A673 (cell line): ENCODE data around the gene SMAD3.

Experiments used
- CTCF ChIP-seq: fragments of 300-800, 200-600 bp; sonication (generic); conservative IDR thresholded peaks from 2 replicates; pipeline ENCODE4 v1.5.1; 2017; ENCODE audit warnings: low read depth, mild to moderate bottlenecking, antibody characterized with exemption, low read length, moderate library complexity, mixed read lengths
- EZH2 ChIP-seq: fragments of 200-600 bp; sonication (generic); IDR thresholded peaks from 2 replicates; pipeline ENCODE4 v1.6.1; 2017; ENCODE audit warnings: borderline replicate concordance, low read depth, mild to moderate bottlenecking, mixed read lengths, antibody characterized with exemption, low read length; ENCODE audit not compliant: poor library complexity, severe bottlenecking

DNA sequence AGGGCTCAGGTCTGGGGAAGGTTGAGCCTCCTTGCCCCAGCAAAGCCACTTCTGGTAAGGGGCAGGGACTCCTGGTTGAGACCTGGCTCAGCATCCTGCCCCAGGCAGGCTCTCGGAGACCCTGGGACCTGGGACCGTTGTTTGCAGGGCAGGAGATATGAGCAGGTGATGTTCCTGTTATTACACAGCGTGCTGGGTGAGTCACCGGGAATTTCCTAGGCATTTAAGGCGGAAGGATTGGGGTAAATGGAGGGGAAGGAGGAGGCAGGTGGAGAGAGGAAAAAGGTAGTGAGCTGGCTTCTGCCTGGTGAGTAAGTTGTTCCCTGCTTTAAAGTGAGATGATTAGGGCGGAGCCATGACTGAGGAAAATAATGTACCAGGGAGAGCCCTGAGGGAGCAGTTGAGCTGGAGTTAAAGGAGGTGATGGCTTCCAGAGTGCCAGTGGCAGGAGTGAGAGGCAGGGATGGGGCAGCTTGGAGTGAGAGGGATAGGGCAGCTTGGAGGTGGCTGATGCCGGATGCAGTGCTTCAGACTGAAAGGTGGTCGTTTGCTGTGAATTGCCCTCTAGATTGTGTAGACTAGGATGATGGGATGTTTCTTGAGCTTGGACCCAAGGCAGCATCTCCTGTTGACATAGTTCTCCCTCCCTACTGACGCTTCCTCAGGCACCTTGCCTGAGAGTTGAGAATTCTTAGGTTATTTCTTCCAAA, 109.6 kb downstream of the SMAD3 start:
- TF ChIP-seq EZH2 (no peak), CTCF (no peak)
